Measurements from ENCODE around the gene FAM131B.

DNA sequence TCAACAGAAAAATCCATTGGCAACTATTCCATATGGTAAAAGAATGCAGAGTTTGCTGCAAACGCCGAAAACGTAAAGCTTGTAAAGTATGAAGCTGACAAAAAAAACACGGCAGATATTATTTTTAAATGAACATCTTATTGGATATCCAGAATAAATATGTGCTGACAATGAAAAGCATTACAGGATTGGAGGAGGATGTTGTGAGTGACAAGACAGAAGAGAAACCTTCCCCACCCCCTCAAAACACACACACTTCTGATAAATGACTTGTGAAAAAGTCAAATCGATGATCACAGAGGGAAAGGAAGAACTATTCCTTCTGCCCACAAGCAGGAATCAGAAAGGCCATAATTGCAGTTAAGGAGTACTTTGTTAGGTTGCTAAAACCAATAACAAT lies 14.6 kb downstream of the FAM131B start:
- TF ChIP-seq CTCF (IDR thresholded peaks at IDR 0.05) (no peak), POLR2A (IDR thresholded peaks at IDR 0.05) (no peak)

All from heart left ventricle (tissue), 13 donors.